Measurements from ENCODE around the gene PDIA3.
"Not testable (repeated sequence)": the region's sequence is repeated elsewhere in the genome, so short reads cannot be mapped to it uniquely, and the experiment has no call there.

DNA sequence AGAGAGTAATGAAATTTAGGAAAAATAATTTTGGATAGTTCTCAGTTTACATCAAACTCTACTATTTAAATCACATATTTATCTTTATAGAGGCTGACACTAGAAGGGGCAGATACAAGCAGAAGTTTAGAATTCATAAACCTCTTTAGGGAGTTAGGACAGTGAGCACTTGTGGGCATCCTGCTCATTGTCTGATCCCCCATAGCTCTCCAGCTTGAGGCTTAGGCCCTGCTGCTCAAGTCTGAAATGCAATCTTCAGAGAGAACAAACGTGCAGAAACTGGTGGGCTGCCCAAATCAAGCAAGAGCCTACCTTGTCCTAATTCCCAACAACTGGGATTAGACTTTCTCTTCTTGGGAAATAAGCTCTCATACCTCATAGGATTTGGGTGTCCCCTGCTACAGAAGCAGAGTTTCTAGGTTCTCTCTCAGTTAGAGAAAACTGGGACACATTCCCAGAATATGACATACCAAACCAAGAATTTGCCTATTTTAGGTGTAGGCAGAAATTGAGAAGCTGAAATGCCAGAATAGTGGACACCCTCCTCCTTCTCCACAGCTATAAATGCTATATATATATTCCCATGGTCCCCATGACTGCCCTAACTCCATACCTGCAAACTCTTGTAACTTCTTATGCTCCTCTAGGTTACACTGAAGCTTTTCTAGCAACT, 18.0 kb upstream of the PDIA3 start:
- TF ChIP-seq POLR2A, EP300 (IDR thresholded peaks at IDR 0.05): not testable (repeated sequence)
- TF ChIP-seq, protein P1, sequence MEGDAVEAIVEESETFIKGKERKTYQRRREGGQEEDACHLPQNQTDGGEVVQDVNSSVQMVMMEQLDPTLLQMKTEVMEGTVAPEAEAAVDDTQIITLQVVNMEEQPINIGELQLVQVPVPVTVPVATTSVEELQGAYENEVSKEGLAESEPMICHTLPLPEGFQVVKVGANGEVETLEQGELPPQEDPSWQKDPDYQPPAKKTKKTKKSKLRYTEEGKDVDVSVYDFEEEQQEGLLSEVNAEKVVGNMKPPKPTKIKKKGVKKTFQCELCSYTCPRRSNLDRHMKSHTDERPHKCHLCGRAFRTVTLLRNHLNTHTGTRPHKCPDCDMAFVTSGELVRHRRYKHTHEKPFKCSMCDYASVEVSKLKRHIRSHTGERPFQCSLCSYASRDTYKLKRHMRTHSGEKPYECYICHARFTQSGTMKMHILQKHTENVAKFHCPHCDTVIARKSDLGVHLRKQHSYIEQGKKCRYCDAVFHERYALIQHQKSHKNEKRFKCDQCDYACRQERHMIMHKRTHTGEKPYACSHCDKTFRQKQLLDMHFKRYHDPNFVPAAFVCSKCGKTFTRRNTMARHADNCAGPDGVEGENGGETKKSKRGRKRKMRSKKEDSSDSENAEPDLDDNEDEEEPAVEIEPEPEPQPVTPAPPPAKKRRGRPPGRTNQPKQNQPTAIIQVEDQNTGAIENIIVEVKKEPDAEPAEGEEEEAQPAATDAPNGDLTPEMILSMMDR (IDR thresholded peaks at IDR 0.05), result not testable (repeated sequence)
